ENCODE data around the gene TGFBR1.

The TGFBR1 gene

DNA sequence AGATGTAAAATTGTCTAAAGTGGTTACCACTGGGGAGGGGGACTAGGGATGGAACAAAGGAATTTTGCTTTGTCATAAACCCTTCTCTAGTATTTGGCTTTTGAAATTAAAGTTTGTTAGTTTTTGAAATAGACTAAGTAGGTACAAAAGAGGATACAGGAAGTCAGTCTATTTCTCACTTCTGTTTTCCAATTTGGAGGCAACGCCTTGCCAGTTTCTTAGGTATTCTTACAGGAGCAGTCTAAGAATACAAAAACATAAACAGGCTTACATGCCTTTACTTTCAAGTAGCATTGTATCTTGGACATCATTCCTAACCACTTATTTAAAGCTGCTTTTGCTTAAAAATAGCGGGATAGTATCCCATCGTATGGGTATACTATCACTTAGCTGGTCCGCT, 82.4 kb downstream of the TGFBR1 start:
- Histone ChIP-seq H4K20me1 (ENCODE audit: insufficient read depth, low read length) (no peaks in the 10 kb centered on the region), H3K9ac (ENCODE audit: low read depth, low read length) (no peak overlapping the region), H3K4me3 (ENCODE audit: low read depth in 1 of 2, low read length in 2 of 2) (no peak overlapping the region), H3K4me1 (ENCODE audit: insufficient read depth, low read length) (peaks cover 6% of the 10 kb centered on the region; the same call in 1 of the 2 replicates), H3K36me3 (ENCODE audit: insufficient read depth, low read length) (no peaks in the 10 kb centered on the region), H3K4me2 (ENCODE audit: insufficient read depth, low read length) (no peak overlapping the region), H3K27ac (ENCODE audit: low read length) (no peak overlapping the region), H3K27me3 (ENCODE audit: insufficient read depth, low read length, poor library complexity) (peaks cover 3% of the 10 kb centered on the region), H3K9me3 (ENCODE audit: insufficient read depth, low read length, severe bottlenecking) (no peaks in the 10 kb centered on the region), H3K79me2 (ENCODE audit: insufficient read depth, low read length) (no peaks in the 10 kb centered on the region), H2AFZ (ENCODE audit: low read depth, low read length) (no peak overlapping the region)
- DNase-seq (no peak), ATAC-seq (ENCODE audit: insufficient read depth, low read depth) (no peak)
- TF ChIP-seq CTCF (IDR thresholded peaks at IDR 0.05; ENCODE audit: borderline replicate concordance, extremely low read depth, low read length, poor library complexity, severe bottlenecking), result no peak
- no peak for TF ChIP-seq EZH2 (IDR thresholded peaks at IDR 0.05; ENCODE audit: borderline replicate concordance, low read depth, low read length, severe bottlenecking)

DNA sequence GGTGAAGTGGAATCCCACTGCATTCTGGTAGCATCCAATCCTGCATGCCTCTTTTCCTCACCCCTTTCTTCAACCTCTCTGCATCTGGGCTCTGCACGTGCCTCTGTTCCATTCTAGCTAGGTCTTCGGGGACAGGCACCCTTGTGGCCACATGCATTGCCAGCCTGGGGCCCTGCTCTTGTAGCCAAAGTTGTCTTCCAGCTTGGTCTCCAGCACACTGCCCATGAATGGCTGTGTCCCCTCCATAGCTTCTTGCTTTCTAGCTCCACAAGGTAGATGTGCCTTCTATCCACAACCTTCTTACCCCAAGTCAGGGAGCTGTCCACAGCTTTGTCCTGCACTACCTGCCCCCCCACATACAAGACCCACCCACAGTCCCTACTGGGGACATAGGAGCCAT, 84.3 kb downstream of the TGFBR1 start:
- Histone ChIP-seq H3K9ac (ENCODE audit: low read depth, low read length) (no peak overlapping the region), H3K4me2 (ENCODE audit: insufficient read depth, low read length) (no peak overlapping the region), H3K27me3 (ENCODE audit: insufficient read depth, low read length, poor library complexity) (peaks cover 7% of the 10 kb centered on the region), H3K27ac (ENCODE audit: low read length) (no peak overlapping the region), H3K4me1 (ENCODE audit: insufficient read depth, low read length) (peaks cover 6% of the 10 kb centered on the region; the same call in 1 of the 2 replicates), H3K9me3 (ENCODE audit: insufficient read depth, low read length, severe bottlenecking) (no peaks in the 10 kb centered on the region), H3K79me2 (ENCODE audit: insufficient read depth, low read length) (no peaks in the 10 kb centered on the region), H3K4me3 (ENCODE audit: low read depth in 1 of 2, low read length in 2 of 2) (no peak overlapping the region), H2AFZ (ENCODE audit: low read depth, low read length) (no peak overlapping the region), H3K36me3 (ENCODE audit: insufficient read depth, low read length) (no peaks in the 10 kb centered on the region), H4K20me1 (ENCODE audit: insufficient read depth, low read length) (no peaks in the 10 kb centered on the region)
- TF ChIP-seq EZH2 (IDR thresholded peaks at IDR 0.05; ENCODE audit: borderline replicate concordance, low read depth, low read length, severe bottlenecking) (no peak), CTCF (IDR thresholded peaks at IDR 0.05; ENCODE audit: borderline replicate concordance, extremely low read depth, low read length, poor library complexity, severe bottlenecking) (no peak)
- ATAC-seq (ENCODE audit: insufficient read depth, low read depth) (no peak), DNase-seq (no peak)

DNA sequence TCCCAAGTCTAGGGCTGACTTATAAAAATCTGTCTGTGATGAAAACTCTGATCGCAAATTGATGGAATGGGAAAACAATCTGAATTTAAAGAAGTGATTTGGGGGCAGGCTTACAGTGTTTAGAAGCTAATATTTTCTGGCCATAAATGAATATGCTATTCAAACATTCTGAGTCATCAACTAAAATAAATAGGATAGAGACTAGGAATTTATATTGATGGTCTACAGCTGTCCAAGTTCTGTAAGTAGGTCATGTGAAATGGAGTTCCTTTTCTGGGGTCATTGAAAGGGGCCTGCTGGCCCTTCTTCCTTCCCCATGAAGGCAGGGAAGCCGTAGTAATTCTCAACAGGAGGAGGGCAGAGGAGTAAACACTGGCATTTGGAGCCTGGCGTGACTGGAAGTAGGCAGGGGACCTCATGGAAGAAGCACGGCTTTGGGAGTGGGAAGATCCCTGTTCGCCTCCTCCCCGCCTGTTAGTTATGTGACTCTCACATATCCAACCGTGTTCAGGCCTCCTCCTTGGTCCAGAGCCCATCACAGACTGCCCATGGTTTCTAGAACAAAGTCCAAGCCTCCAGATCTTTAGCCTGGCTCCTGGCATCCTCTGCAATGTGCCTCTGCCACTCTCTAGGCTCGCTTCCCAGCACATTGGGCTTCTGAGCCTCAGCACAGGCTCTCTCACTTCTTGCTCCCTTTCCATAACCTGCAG, 85.1 kb downstream of the TGFBR1 start:
- H3K9me3 ChIP-seq (ENCODE audit: insufficient read depth, low read length, severe bottlenecking), result no peaks in the 10 kb centered on the region
- no peaks in the 10 kb centered on the region for H4K20me1 ChIP-seq (ENCODE audit: insufficient read depth, low read length)
- no peak for TF ChIP-seq CTCF (IDR thresholded peaks at IDR 0.05; ENCODE audit: borderline replicate concordance, extremely low read depth, low read length, poor library complexity, severe bottlenecking)
- no peak overlapping the region for H3K9ac ChIP-seq (ENCODE audit: low read depth, low read length)
- ATAC-seq (ENCODE audit: insufficient read depth, low read depth) (no peak), DNase-seq (no peak)
- no peak overlapping the region for H2AFZ ChIP-seq (ENCODE audit: low read depth, low read length)
- H3K27ac ChIP-seq (ENCODE audit: low read length), result no peak overlapping the region
- no peak overlapping the region for H3K4me2 ChIP-seq (ENCODE audit: insufficient read depth, low read length)
- H3K4me1 ChIP-seq (ENCODE audit: insufficient read depth, low read length), result no peaks in the 10 kb centered on the region
- no peak overlapping the region for H3K4me3 ChIP-seq (ENCODE audit: low read depth in 1 of 2, low read length in 2 of 2)
- no peaks in the 10 kb centered on the region for H3K36me3 ChIP-seq (ENCODE audit: insufficient read depth, low read length)
- H3K79me2 ChIP-seq (ENCODE audit: insufficient read depth, low read length), result no peaks in the 10 kb centered on the region
- H3K27me3 ChIP-seq (ENCODE audit: insufficient read depth, low read length, poor library complexity), result peaks cover 7% of the 10 kb centered on the region
